A172 (cell line): ENCODE results near the gene NFIB. TPM values are rescaled to one million over a fixed set of nuclear protein-coding genes. Genes with fewer than 3 reads are reported as not detected.

Source experiments
- DNase-seq: peaks from one replicate; pipeline ENCODE4 v3.0.0-alpha.2; 2015; ENCODE audit warnings: low spot score
- total RNA-seq: library from RNA; depleted of rRNA; stranded (reverse); fragments of >200 nt; shearing (Covaris generic); gene quantifications from 2 replicates; pipeline ENCODE4 v1.2.3, GENCODE V29; 2014

NFIB gene
- total RNA-seq, 1 experiment from 2014 or later = 4.7 TPM

- DNase-seq = no peak
Observed at GRCh38 chr9:14189146-14189545, 124.8 kb downstream of the NFIB start.

GRCh38 chr9:14188538-14188937 lies 125.4 kb downstream of the NFIB start:
- no peak for DNase-seq

GRCh38 chr9:14188011-14188410 lies 125.9 kb downstream of the NFIB start:
- DNase-seq = no peak

- no peak for DNase-seq
Observed at GRCh38 chr9:14186096-14186495, 127.8 kb downstream of the NFIB start.

- DNase-seq = no peak
Observed at GRCh38 chr9:14185016-14185415, 128.9 kb downstream of the NFIB start.

- no peak for DNase-seq
Observed at GRCh38 chr9:14183001-14183400, 130.9 kb downstream of the NFIB start.

GRCh38 chr9:14180960-14181537 lies 132.9 kb downstream of the NFIB start:
- DNase-seq = no peak

GRCh38 chr9:14180093-14180959 lies 133.6 kb downstream of the NFIB start:
- no peak for DNase-seq

GRCh38 chr9:14179449-14179848 lies 134.5 kb downstream of the NFIB start:
- DNase-seq = no peak

GRCh38 chr9:14175778-14176177 lies 138.2 kb downstream of the NFIB start:
- no peak for DNase-seq

GRCh38 chr9:14173713-14174112 lies 140.2 kb downstream of the NFIB start:
- DNase-seq = no peak

GRCh38 chr9:14170973-14171596 lies 142.9 kb downstream of the NFIB start:
- DNase-seq = peak; percentile 44

- no peak for DNase-seq
Observed at GRCh38 chr9:14170392-14170931, 143.5 kb downstream of the NFIB start.

- no peak for DNase-seq
Observed at GRCh38 chr9:14168381-14168780, 145.6 kb downstream of the NFIB start.

- no peak for DNase-seq
Observed at GRCh38 chr9:14165376-14166035, 148.4 kb downstream of the NFIB start.

GRCh38 chr9:14164908-14165307 lies 149.0 kb downstream of the NFIB start:
- no peak for DNase-seq

GRCh38 chr9:14159440-14160216 lies 154.3 kb downstream of the NFIB start:
- no peak for DNase-seq

- DNase-seq = peak; percentile 40
Observed at GRCh38 chr9:14158916-14159315, 155.0 kb downstream of the NFIB start.

- no peak for DNase-seq
Observed at GRCh38 chr9:14158136-14158813, 155.7 kb downstream of the NFIB start.

GRCh38 chr9:14157191-14157590 lies 156.8 kb downstream of the NFIB start:
- no peak for DNase-seq

- DNase-seq = no peak
Observed at GRCh38 chr9:14156046-14156445, 157.9 kb downstream of the NFIB start.
